ENCODE results near the gene BNC2.

The BNC2 gene

GRCh38 chr9:16496908-16497307 is 373.6 kb downstream of the BNC2 start:
- TF ChIP-seq ZNF664 (tag by site-specific recombination; IDR thresholded peaks at IDR 0.05) = no peak
- CTCF ChIA-PET = no interaction called here
- Histone ChIP-seq H3K27ac (ENCODE audit: extremely low read depth, low read depth, low read length) (no peak overlapping the region), H3K4me3 (ENCODE audit: low read depth, low read length) (no peak overlapping the region), H3K4me1 (ENCODE audit: control insufficient read depth, insufficient read depth, low read length) (no peaks in the 10 kb centered on the region), H3K9me3 (ENCODE audit: control insufficient read depth, insufficient read depth, low read depth, low read length) (no peaks in the 10 kb centered on the region), H3K36me3 (ENCODE audit: control insufficient read depth in 2 of 2, insufficient read depth in 1 of 2, low read length in 2 of 2) (no peaks in the 10 kb centered on the region)
- POLR2A ChIA-PET = interaction anchor here (0.6 kb wide), 1 partner anchor 10 kb away, joined by 3 read pairs; no protein-coding TSS in a partner anchor

- ChIA-PET CTCF (interaction anchor here (0.6 kb wide), 1 partner anchor 336 kb away, joined by 3 read pairs; no protein-coding TSS in a partner anchor), POLR2A (no interaction called here)
- H3K9me3 ChIP-seq (ENCODE audit: control insufficient read depth, insufficient read depth, low read depth, low read length) = no peaks in the 10 kb centered on the region
- TF ChIP-seq REPIN1 (tag by site-specific recombination; IDR thresholded peaks at IDR 0.05; ENCODE audit: low read depth) = no peak
- no peak for TF ChIP-seq ZNF473 (tag by site-specific recombination; IDR thresholded peaks at IDR 0.05)
- no peak for TF ChIP-seq YY1 (tag by site-specific recombination; IDR thresholded peaks at IDR 0.05)
- no peak for TF ChIP-seq ZNF121 (tag by site-specific recombination; IDR thresholded peaks at IDR 0.05)
- TF ChIP-seq ZSCAN18 (tag by site-specific recombination; IDR thresholded peaks at IDR 0.05) = no peak
- no peak for TF ChIP-seq ZNF140 (tag by site-specific recombination; IDR thresholded peaks at IDR 0.05)
- no peak for TF ChIP-seq ZBTB49 (tag by site-specific recombination; IDR thresholded peaks at IDR 0.05; ENCODE audit: low read depth)
- H3K27ac ChIP-seq (ENCODE audit: extremely low read depth, low read depth, low read length) = no peak overlapping the region
- no peaks in the 10 kb centered on the region for H3K4me1 ChIP-seq (ENCODE audit: control insufficient read depth, insufficient read depth, low read length)
- no peak overlapping the region for H3K4me3 ChIP-seq (ENCODE audit: low read depth, low read length)
- H3K36me3 ChIP-seq (ENCODE audit: control insufficient read depth in 2 of 2, insufficient read depth in 1 of 2, low read length in 2 of 2) = no peaks in the 10 kb centered on the region
These were observed 382.6 kb downstream of the BNC2 start for GRCh38 chr9:16487915-16488314.

GRCh38 chr9:16485575-16486321 is 384.7 kb downstream of the BNC2 start:
- POLR2A ChIA-PET = no interaction called here
- Histone ChIP-seq H3K4me1 (ENCODE audit: control insufficient read depth, insufficient read depth, low read length) (no peaks in the 10 kb centered on the region), H3K36me3 (ENCODE audit: control insufficient read depth in 2 of 2, insufficient read depth in 1 of 2, low read length in 2 of 2) (no peaks in the 10 kb centered on the region), H3K4me3 (ENCODE audit: low read depth, low read length) (no peak overlapping the region), H3K9me3 (ENCODE audit: control insufficient read depth, insufficient read depth, low read depth, low read length) (no peaks in the 10 kb centered on the region), H3K27ac (ENCODE audit: extremely low read depth, low read depth, low read length) (no peak overlapping the region)
- no peak for TF ChIP-seq ZNF704 (tag by site-specific recombination; IDR thresholded peaks at IDR 0.05)
- CTCF ChIA-PET = no interaction called here

- H3K4me1 ChIP-seq (ENCODE audit: control insufficient read depth, insufficient read depth, low read length) = no peaks in the 10 kb centered on the region
- POLR2A ChIA-PET = no interaction called here
These were observed 385.3 kb downstream of the BNC2 start for GRCh38 chr9:16485160-16485559.

More at GRCh38 chr9:16485160-16485559, 385.3 kb downstream of the BNC2 start:
- TF ChIP-seq ZSCAN5A (tag by site-specific recombination; IDR thresholded peaks at IDR 0.05) = no peak
- no peak for TF ChIP-seq YY1 (tag by site-specific recombination; IDR thresholded peaks at IDR 0.05)
- TF ChIP-seq IKZF3 (tag by site-specific recombination; IDR thresholded peaks at IDR 0.05) = no peak
- TF ChIP-seq ZBTB6 (tag by site-specific recombination; IDR thresholded peaks at IDR 0.05) = no peak
- no peak for TF ChIP-seq ZNF580 (tag by site-specific recombination; IDR thresholded peaks at IDR 0.05)
- TF ChIP-seq WT1 (tag by site-specific recombination; IDR thresholded peaks at IDR 0.05) = no peak
- no peak overlapping the region for H3K27ac ChIP-seq (ENCODE audit: extremely low read depth, low read depth, low read length)
- no peak overlapping the region for H3K4me3 ChIP-seq (ENCODE audit: low read depth, low read length)
- no peaks in the 10 kb centered on the region for H3K36me3 ChIP-seq (ENCODE audit: control insufficient read depth in 2 of 2, insufficient read depth in 1 of 2, low read length in 2 of 2)
- no peaks in the 10 kb centered on the region for H3K9me3 ChIP-seq (ENCODE audit: control insufficient read depth, insufficient read depth, low read depth, low read length)
- CTCF ChIA-PET = no interaction called here

Data from HEK293 (cell line).